K562 (cell line): ENCODE measurements around the gene PLEKHA6. TPM values are rescaled to one million over a fixed set of nuclear protein-coding genes. Genes with fewer than 3 reads are reported as not detected.
A peak's percentile ranks its signal among the peaks of the same experiment; 100 is the strongest.

Experiments used
- ARHGAP35 ChIP-seq: fragments of 450-650 bp; IDR thresholded peaks from 2 replicates; pipeline ENCODE4 v1.6.1; 2018; ENCODE audit not compliant: partially characterized antibody
- ARNT ChIP-seq, 2 experiments: fragments of 450-650 bp; IDR thresholded peaks; 2 replicates each; pipeline ENCODE4 v1.6.1; 2016; ENCODE audit warnings: mild to moderate bottlenecking in 1 of 2
- BCOR ChIP-seq: fragments of 450-650 bp; IDR thresholded peaks from 2 replicates; pipeline ENCODE4 v1.6.1; 2016
- CHD4 ChIP-seq: fragments of 200-600 bp; sonication (generic); IDR thresholded peaks from 3 replicates; pipeline ENCODE4 v1.6.1; 2012; ENCODE audit warnings: low read depth, mild to moderate bottlenecking, mixed read lengths, low read length, inconsistent platforms; ENCODE audit not compliant: insufficient read depth, insufficient replicate concordance, poor library complexity, severe bottlenecking
- CSDE1 ChIP-seq, 2 experiments: fragments of 450-650 bp; IDR thresholded peaks; 2 replicates each; pipeline ENCODE4 v1.6.1; 2016; ENCODE audit warnings: mild to moderate bottlenecking in 1 of 2
- ELF1 ChIP-seq: fragments of 200-800 bp; sonication (Bioruptor generic); IDR thresholded peaks from 2 replicates; pipeline ENCODE4 v1.6.1; 2016; ENCODE audit warnings: missing genetic modification characterization, missing compliant biosample characterization
- ETV1 ChIP-seq: fragments of 450-650 bp; conservative IDR thresholded peaks from 2 replicates; pipeline ENCODE4 v1.6.1; 2016; ENCODE audit warnings: missing genetic modification characterization, control low read depth, low read depth, missing compliant biosample characterization
- FOXA3 ChIP-seq, 2 experiments: fragments of 450-650 bp in 1 of 2; sonication (generic) in 1 of 2; formaldehyde crosslinking; IDR thresholded peaks in 1 of 2; conservative IDR thresholded peaks in 1 of 2; 2 replicates each; pipeline versions ENCODE4 v1.4.0 to v1.8.0; 2020 to 2022; ENCODE audit warnings: mild to moderate bottlenecking in 2 of 2, missing genetic modification reagents in 1 of 2
- FOXM1 ChIP-seq, 2 experiments: fragments of 450-650 bp in 1 of 2; sonication (generic) in 1 of 2; formaldehyde crosslinking in 1 of 2; IDR thresholded peaks; 2 replicates each; pipeline versions ENCODE4 v1.6.1 to v1.9.0; 2017 to 2022; ENCODE audit warnings: low read depth in 2 of 2, mild to moderate bottlenecking in 2 of 2, missing genetic modification reagents in 1 of 2, moderate library complexity in 1 of 2
- HDAC6 ChIP-seq: IDR thresholded peaks from 2 replicates; pipeline ENCODE4 v1.6.1; 2012; ENCODE audit warnings: low read depth, mild to moderate bottlenecking, control low read depth, inconsistent platforms, low read length, moderate library complexity
- JUN ChIP-seq, 2 experiments: sonication (generic) in 1 of 2; formaldehyde crosslinking in 1 of 2; IDR thresholded peaks; 2 replicates each; pipeline versions ENCODE4 v1.6.1 to v1.8.0; 2012 to 2022; ENCODE audit warnings: borderline replicate concordance in 2 of 2, mild to moderate bottlenecking in 2 of 2, improper control_type of control experiment in 1 of 2, low read depth in 1 of 2, low read length in 1 of 2, missing genetic modification reagents in 1 of 2
- KAT2B ChIP-seq: IDR thresholded peaks from one replicate; pipeline ENCODE4 v1.6.1; 2012; ENCODE audit warnings: low read depth, mild to moderate bottlenecking, control low read depth, inconsistent platforms, low read length, moderate library complexity
- KAT8 ChIP-seq: fragments of 450-650 bp; IDR thresholded peaks from 2 replicates; pipeline ENCODE4 v1.6.1; 2016; ENCODE audit warnings: low read depth, mild to moderate bottlenecking
- KLF6 ChIP-seq: fragments of 250-450 bp; sonication (Bioruptor Pico); IDR thresholded peaks from 2 replicates; pipeline ENCODE4 v1.4.0; 2020; ENCODE audit warnings: mild to moderate bottlenecking, moderate library complexity, borderline replicate concordance
- MAFG ChIP-seq: fragments of 450-650 bp; conservative IDR thresholded peaks from 2 replicates; pipeline ENCODE4 v1.6.1; 2016; ENCODE audit warnings: missing genetic modification characterization, missing compliant biosample characterization
- MEF2A ChIP-seq: IDR thresholded peaks from 2 replicates; pipeline ENCODE4 v1.6.1; 2011; ENCODE audit warnings: low read depth, mild to moderate bottlenecking, low read length, moderate library complexity; ENCODE audit not compliant: control insufficient read depth
- PREB ChIP-seq: sonication (generic); formaldehyde crosslinking; IDR thresholded peaks from 2 replicates; pipeline ENCODE4 v1.8.1; 2023; ENCODE audit warnings: mild to moderate bottlenecking, missing genetic modification reagents
- RNF2 ChIP-seq: sonication (generic); IDR thresholded peaks from 2 replicates; pipeline ENCODE4 v1.6.1; 2016
- SLC30A9 ChIP-seq: fragments of 250-450 bp; sonication (Bioruptor Pico); IDR thresholded peaks from 2 replicates; pipeline ENCODE4 v1.8.0; 2022; ENCODE audit warnings: mild to moderate bottlenecking, moderate library complexity
- TCF7 ChIP-seq: sonication (generic); IDR thresholded peaks from 2 replicates; pipeline ENCODE4 v1.6.1; 2016; ENCODE audit warnings: antibody characterized with exemption, borderline replicate concordance
- TCF7L2 ChIP-seq: fragments of 150-350 bp; IDR thresholded peaks from 2 replicates; pipeline ENCODE4 v1.6.1; 2016; ENCODE audit warnings: low read depth, mild to moderate bottlenecking, low read length, moderate library complexity
- THRA ChIP-seq: fragments of 450-650 bp; IDR thresholded peaks from 2 replicates; pipeline ENCODE4 v1.6.1; 2017; ENCODE audit warnings: mild to moderate bottlenecking, moderate library complexity
- TSC22D4 ChIP-seq: fragments of 450-650 bp; IDR thresholded peaks from 2 replicates; pipeline ENCODE4 v1.6.1; 2016; ENCODE audit warnings: missing genetic modification characterization, missing biosample characterization, control low read depth
- ZNF224 ChIP-seq: sonication (generic); formaldehyde crosslinking; IDR thresholded peaks from 2 replicates; pipeline ENCODE4 v1.8.0; 2022; ENCODE audit warnings: mild to moderate bottlenecking, missing genetic modification reagents
- ZNF384 ChIP-seq: IDR thresholded peaks from 2 replicates; pipeline ENCODE4 v1.6.1; 2012; ENCODE audit warnings: low read depth, low read length, improper control_type of control experiment
- ZNF41 ChIP-seq: fragments of 250-450 bp; sonication (Bioruptor Pico); conservative IDR thresholded peaks from 2 replicates; pipeline ENCODE4 v1.4.0; 2020; ENCODE audit warnings: mild to moderate bottlenecking
- ZNF589 ChIP-seq: fragments of 200-800 bp; sonication (Bioruptor generic); IDR thresholded peaks from 2 replicates; pipeline ENCODE4 v1.6.1; 2016; ENCODE audit warnings: low read depth, missing genetic modification characterization, missing compliant biosample characterization
- ZNF778 ChIP-seq: fragments of 450-650 bp; formaldehyde crosslinking; IDR thresholded peaks from 2 replicates; pipeline ENCODE4 v1.4.0; 2020; ENCODE audit warnings: mild to moderate bottlenecking, moderate library complexity
- polyA plus RNA-seq, 8 experiments: library from polyadenylated mRNA; depleted of rRNA in 4 of 8; stranded (reverse) in 5 of 8; unstranded in 3 of 8; fragments of >200 nt; fragmentation: Nextera tagmentation in 2 of 8; fragmentation: Illumina TruSeq in 1 of 8; extraction: Ambion mirVana in 2 of 8; extraction: Trizol in 1 of 8; gene quantifications; 2 replicates each; pipeline versions ENCODE4 v1.2.1 to v1.2.3, GENCODE V29; 2011 to 2014; ENCODE audit warnings: inconsistent platforms in 1 of 8, missing spikeins in 1 of 8
- total RNA-seq, 7 experiments: library from RNA; depleted of rRNA in 6 of 7; stranded (reverse); fragments of >200 nt in 6 of 7; fragmentation: Illumina TruSeq in 2 of 7; extraction: Trizol in 2 of 7; gene quantifications; 2 replicates each; pipeline versions ENCODE4 v1.2.1 to v1.2.3, GENCODE V29; 2011 to 2021; ENCODE audit warnings: low replicate concordance in 1 of 7
- TF ChIP-seq, protein P1 (sequence below): fragments of 250-450 bp; sonication (Bioruptor Pico); IDR thresholded peaks from 2 replicates; pipeline ENCODE4 v1.8.0; 2022; ENCODE audit warnings: moderate library complexity, mild to moderate bottlenecking, inconsistent platforms

The PLEKHA6 gene
- total and polyA plus RNA-seq, 9 of the 15 experiments (the other 6 are each of a cell fraction or from before 2014, with no cell fraction given) = under 0.01 to 0.33 (median 0.01) TPM; not detected in 4

DNA sequence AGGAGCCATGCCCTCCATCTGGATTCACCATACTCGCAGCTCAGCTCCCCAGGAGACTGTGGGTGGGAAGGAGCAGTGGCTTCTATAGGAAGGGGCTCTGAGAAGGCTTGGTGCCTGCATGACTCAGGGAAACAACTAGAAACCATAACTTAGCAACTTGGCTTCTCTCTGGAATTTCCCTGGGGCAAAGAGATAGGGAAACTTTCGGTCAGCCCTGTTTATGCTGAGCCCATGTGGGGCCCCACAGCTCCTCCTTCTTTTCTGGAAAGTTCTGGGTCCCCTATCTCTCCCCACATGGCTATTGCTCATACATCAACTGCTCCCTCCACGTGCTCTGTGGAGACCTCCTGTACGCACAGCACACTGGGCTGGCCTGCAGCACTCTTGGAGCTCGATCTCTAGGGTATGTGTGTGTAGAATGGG lies 39.3 kb downstream of the PLEKHA6 start (continued):
- TF ChIP-seq THRA = no peak
- TF ChIP-seq RNF2 = no peak
- TF ChIP-seq ARNT (IDR thresholded peaks at IDR 0.05) = peak in 1 of 2 experiments; percentile 76; a peak in 1 of 4 replicates
- TF ChIP-seq SLC30A9 = no peak
- no peak for TF ChIP-seq KAT8
- TF ChIP-seq ARHGAP35 = no peak
- no peak for TF ChIP-seq BCOR
- TF ChIP-seq FOXA3 (CRISPR knock-in tag; conservative IDR thresholded peaks at IDR 0.05 in 1 of 2, IDR thresholded peaks at IDR 0.05 in 1 of 2) = no peak
- TF ChIP-seq TCF7L2 = no peak
- TF ChIP-seq ZNF589 (CRISPR knock-in tag) = peak; percentile 93
- peak; percentile 68; the same call in 1 of the 2 replicates for TF ChIP-seq ZNF41
- no peak for TF ChIP-seq ZNF384
- TF ChIP-seq CHD4 = no peak
- TF ChIP-seq ETV1 = no peak
- TF ChIP-seq HDAC6 = no peak
- TF ChIP-seq KAT2B = no peak
- no peak for TF ChIP-seq TSC22D4 (tag)
- no peak for TF ChIP-seq FOXM1 (IDR thresholded peaks at IDR 0.05; ENCODE audit: low read depth)
- TF ChIP-seq FOXM1 (CRISPR knock-in tag; IDR thresholded peaks at IDR 0.05; ENCODE audit: low read depth) = no peak
- TF ChIP-seq ELF1 (tag) = no peak
- no peak for TF ChIP-seq ZNF778 (CRISPR knock-in tag)
- no peak for TF ChIP-seq CSDE1 (IDR thresholded peaks at IDR 0.05)
- no peak for TF ChIP-seq MEF2A
- TF ChIP-seq PREB (CRISPR knock-in tag) = no peak
- TF ChIP-seq TCF7 = no peak
- TF ChIP-seq, protein P1, sequence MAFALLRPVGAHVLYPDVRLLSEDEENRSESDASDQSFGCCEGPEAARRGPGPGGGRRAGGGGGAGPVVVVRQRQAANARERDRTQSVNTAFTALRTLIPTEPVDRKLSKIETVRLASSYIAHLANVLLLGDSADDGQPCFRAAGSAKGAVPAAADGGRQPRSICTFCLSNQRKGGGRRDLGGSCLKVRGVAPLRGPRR (CRISPR knock-in tag) = no peak
- TF ChIP-seq KLF6 = no peak
- peak; percentile 77 for TF ChIP-seq MAFG (tag)
- TF ChIP-seq JUN (IDR thresholded peaks at IDR 0.05; ENCODE audit: borderline replicate concordance, low read depth, low read length) = peak; percentile 61; the same call in 1 of the 2 replicates
- TF ChIP-seq JUN (CRISPR knock-in tag; IDR thresholded peaks at IDR 0.05; ENCODE audit: borderline replicate concordance) = no peak
- no peak for TF ChIP-seq ZNF224 (CRISPR knock-in tag)
